GM12872 (cell line): ENCODE data around the gene GPR17.

Source experiments
- TF ChIP-seq, protein P1 (sequence below): IDR thresholded peaks from 3 replicates; pipeline ENCODE4 v1.5.1; 2011; ENCODE audit warnings: low read depth, mild to moderate bottlenecking, low read length, moderate library complexity; ENCODE audit not compliant: insufficient read depth

GPR17 gene

DNA sequence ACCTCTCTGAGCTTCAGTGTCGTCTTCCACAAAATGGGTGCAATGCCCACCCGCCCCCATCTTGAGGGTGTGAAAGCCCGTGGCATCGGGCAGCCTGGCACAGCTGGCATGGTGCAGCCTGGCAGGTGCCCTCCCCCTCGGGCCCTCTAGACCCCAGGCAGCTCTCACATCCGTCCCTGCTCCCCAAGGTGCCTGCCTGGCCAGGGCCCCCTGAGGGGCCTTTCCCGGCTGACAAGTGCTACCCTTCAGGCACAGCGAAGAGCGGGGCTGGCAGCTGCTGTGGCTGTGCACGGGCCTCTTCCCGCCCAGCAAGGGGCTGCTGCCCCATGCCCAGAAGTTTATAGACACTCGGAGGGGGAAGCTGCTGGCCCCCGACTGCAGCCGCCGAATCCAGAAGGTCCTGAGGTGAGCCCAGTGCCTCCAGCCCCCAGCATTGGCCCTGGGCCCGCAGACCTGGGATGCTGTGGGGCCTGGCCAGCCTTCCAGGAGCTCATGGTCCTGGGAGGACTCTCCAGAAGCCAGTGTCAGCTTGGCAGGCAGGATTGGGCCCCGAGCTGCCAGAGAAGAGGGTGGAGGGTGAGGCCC lies 13.9 kb upstream of the GPR17 start:
- TF ChIP-seq, protein P1, sequence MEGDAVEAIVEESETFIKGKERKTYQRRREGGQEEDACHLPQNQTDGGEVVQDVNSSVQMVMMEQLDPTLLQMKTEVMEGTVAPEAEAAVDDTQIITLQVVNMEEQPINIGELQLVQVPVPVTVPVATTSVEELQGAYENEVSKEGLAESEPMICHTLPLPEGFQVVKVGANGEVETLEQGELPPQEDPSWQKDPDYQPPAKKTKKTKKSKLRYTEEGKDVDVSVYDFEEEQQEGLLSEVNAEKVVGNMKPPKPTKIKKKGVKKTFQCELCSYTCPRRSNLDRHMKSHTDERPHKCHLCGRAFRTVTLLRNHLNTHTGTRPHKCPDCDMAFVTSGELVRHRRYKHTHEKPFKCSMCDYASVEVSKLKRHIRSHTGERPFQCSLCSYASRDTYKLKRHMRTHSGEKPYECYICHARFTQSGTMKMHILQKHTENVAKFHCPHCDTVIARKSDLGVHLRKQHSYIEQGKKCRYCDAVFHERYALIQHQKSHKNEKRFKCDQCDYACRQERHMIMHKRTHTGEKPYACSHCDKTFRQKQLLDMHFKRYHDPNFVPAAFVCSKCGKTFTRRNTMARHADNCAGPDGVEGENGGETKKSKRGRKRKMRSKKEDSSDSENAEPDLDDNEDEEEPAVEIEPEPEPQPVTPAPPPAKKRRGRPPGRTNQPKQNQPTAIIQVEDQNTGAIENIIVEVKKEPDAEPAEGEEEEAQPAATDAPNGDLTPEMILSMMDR, result no peak

- TF ChIP-seq, protein P1, result no peak
Measured at GRCh38 chr2:127632592-127633489, 13.1 kb upstream of the GPR17 start.

DNA sequence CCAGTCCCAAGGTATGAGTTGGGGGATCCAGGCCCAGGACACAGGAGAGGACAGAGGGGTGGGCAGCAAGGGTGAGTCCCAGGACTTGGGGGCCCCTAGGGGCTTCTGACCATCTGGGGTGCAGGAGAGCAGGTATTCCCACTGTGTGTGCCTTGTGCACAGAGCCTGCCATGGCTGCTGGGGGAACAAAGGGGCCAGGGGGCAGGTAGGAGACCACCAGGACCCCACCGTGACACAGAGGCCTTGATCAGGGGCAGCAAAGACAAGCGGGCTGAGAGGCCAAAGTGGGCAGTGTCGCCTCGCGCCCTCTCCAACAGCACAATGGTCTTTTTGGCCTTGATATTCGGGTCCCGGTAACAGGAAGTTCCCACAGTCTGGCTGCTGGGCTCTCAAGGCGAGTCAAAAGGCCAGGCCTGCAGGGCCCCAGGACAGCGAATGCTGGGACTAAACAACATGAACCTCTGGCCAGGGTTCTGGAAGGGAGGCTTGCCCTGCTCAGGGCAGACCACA lies 12.3 kb upstream of the GPR17 start:
- TF ChIP-seq, protein P1, result no peak

DNA sequence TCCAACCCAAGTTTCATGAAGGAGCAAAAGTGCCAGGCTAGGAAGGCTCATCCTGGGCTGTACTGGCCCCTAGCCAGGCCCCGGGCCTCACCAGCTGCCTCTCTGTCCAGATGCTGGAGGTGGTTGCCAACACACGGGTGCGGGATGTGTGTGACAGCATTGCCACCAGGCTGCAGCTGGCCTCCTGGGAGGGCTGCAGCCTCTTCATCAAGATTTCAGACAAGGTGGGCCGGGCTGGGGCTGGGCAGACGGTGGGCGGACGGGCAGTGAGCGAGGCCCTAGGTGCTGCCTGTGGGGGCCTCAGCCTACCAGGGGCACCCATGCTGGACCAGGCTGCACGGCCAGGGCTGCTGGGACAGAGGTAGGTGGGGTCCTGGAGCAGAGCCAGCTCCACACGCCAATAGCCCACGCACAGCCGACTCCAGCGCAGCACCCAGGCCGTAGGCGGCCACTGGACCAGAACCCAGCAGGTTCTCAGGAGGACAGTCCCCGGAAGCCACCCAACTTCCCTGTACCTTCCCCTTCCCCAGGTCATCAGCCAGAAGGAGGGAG lies 11.8 kb upstream of the GPR17 start:
- TF ChIP-seq, protein P1, result no peak

GRCh38 chr2:127634626-127635379 lies 11.2 kb upstream of the GPR17 start:
- TF ChIP-seq, protein P1, result no peak

DNA sequence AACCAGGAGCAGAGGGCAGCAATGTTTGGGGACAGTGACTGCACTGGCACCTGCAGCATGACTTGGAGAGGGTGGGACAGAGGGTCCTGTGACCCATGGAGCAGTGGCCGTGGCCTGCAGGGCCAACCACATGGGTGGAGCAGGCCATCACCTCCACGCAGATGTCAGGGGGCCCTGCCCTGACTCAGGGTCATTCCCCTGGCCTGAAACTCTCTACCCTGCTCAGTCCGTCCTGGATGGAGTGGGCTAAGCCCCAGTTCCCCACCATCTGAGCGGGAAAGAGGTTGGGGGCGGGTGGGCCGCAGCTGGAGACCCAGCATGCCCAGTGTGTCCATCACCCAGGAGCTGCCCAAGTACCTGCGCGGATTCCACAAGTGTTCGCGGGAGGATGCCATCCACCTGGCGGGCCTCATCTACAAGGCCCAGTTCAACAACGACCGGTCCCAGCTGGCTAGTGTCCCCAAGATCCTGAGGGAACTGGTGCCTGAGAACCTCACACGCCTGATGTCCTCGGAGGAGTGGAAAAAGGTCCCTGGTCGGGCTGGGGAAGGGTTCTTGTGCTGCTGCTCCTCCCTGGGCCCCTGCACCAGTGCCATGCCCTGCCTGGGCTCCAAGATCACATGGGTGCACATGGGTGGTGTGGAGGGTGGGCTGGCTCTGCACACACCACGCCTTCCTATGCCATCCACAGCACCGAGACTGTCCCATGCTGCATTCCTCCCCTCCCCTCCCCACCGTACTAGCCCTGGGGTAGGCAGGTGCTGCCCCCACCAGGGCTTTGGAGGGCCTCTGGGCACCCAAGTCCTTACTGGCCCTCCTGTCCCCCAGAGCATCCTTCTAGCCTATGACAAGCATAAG lies 10.3 kb upstream of the GPR17 start:
- TF ChIP-seq, protein P1, result no peak
